Osteoblast (primary cell): ENCODE data around the gene OTOG. TPM values are rescaled to one million over a fixed set of nuclear protein-coding genes. Genes with fewer than 3 reads are reported as not detected.

Source experiments
- DNase-seq: peaks from one replicate; pipeline ENCODE4 v3.0.0; 2011; ENCODE audit warnings: low spot score, mixed read lengths; ENCODE audit not compliant: insufficient read length; ENCODE audit errors: missing footprints
- H2AFZ ChIP-seq: 2 replicates; pipeline ENCODE4 v1.6.0; 2011; ENCODE audit warnings: mild to moderate bottlenecking, low read length
- H3K27ac ChIP-seq: 2 replicates; pipeline ENCODE4 v1.5.1; 2011; ENCODE audit warnings: mild to moderate bottlenecking, low read depth, low read length, moderate library complexity
- H3K27me3 ChIP-seq: 2 replicates; pipeline ENCODE4 v1.6.0; 2012; ENCODE audit warnings: mild to moderate bottlenecking, control low read depth, inconsistent platforms, low read length, moderate library complexity; ENCODE audit not compliant: insufficient read depth
- H3K36me3 ChIP-seq: 2 replicates; pipeline ENCODE4 v1.5.1; 2011; ENCODE audit warnings: mild to moderate bottlenecking, low read length, control low read depth, moderate library complexity; ENCODE audit not compliant: insufficient read depth
- H3K4me1 ChIP-seq: 2 replicates; pipeline ENCODE4 v1.5.1; 2011; ENCODE audit warnings: mild to moderate bottlenecking, low read length, control low read depth, moderate library complexity; ENCODE audit not compliant: insufficient read depth
- H3K4me2 ChIP-seq: 2 replicates; pipeline ENCODE4 v1.6.0; 2011; ENCODE audit warnings: mild to moderate bottlenecking, low read length; ENCODE audit not compliant: insufficient read depth
- H3K4me3 ChIP-seq: fragments of 200-600 bp; sonication (generic); 3 replicates; pipeline ENCODE4 v1.5.1; 2012; ENCODE audit warnings: mild to moderate bottlenecking, low read length, inconsistent platforms; ENCODE audit not compliant: insufficient read depth
- H3K79me2 ChIP-seq: 2 replicates; pipeline ENCODE4 v1.6.0; 2012; ENCODE audit warnings: mild to moderate bottlenecking, low read length, control low read depth, inconsistent platforms; ENCODE audit not compliant: insufficient read depth
- H3K9me3 ChIP-seq: 2 replicates; pipeline ENCODE4 v1.5.1; 2011; ENCODE audit warnings: low read depth, low read length, control low read depth
- H4K20me1 ChIP-seq: 2 replicates; pipeline ENCODE4 v1.6.0; 2012; ENCODE audit warnings: mild to moderate bottlenecking, low read length, control low read depth; ENCODE audit not compliant: insufficient read depth
- CTCF ChIP-seq: IDR thresholded peaks from 2 replicates; pipeline ENCODE4 v1.5.1; 2011; ENCODE audit warnings: mild to moderate bottlenecking, low read depth, low read length, moderate library complexity; ENCODE audit errors: extremely low read depth
- total RNA-seq: library from RNA; depleted of rRNA; stranded (reverse); fragments of >200 nt; gene quantifications from 2 replicates; pipeline ENCODE4 v1.2.3, GENCODE V29; 2012

Gene OTOG
- total RNA-seq, 1 donor: not detected

- Histone ChIP-seq H3K36me3 (no peaks in the 10 kb centered on the region), H3K27ac (no peak overlapping the region), H3K4me2 (no peak overlapping the region), H3K27me3 (peaks cover 6% of the 10 kb centered on the region), H3K4me1 (no peaks in the 10 kb centered on the region), H3K79me2 (no peaks in the 10 kb centered on the region), H2AFZ (no peak overlapping the region), H4K20me1 (no peaks in the 10 kb centered on the region), H3K4me3 (no peak overlapping the region), H3K9me3 (no peaks in the 10 kb centered on the region)
- no peak for TF ChIP-seq CTCF
- DNase-seq: no peak
These were observed 32.6 kb upstream of the OTOG start for GRCh38 chr11:17514476-17514875.

GRCh38 chr11:17515443-17516176 lies 31.4 kb upstream of the OTOG start:
- TF ChIP-seq CTCF: no peak
- DNase-seq: peak; percentile 78
- no peak overlapping the region for H3K4me3 ChIP-seq

GRCh38 chr11:17516551-17517150 lies 30.4 kb upstream of the OTOG start:
- Histone ChIP-seq H3K9me3 (no peaks in the 10 kb centered on the region), H3K4me2 (no peak overlapping the region), H3K4me3 (no peak overlapping the region), H3K79me2 (no peaks in the 10 kb centered on the region), H2AFZ (no peak overlapping the region), H4K20me1 (no peaks in the 10 kb centered on the region), H3K4me1 (no peaks in the 10 kb centered on the region), H3K27ac (no peak overlapping the region), H3K36me3 (no peaks in the 10 kb centered on the region), H3K27me3 (no peaks in the 10 kb centered on the region)
- DNase-seq: peak; percentile 38
- TF ChIP-seq CTCF: no peak

More at GRCh38 chr11:17515443-17516176, 31.4 kb upstream of the OTOG start:
- Histone ChIP-seq H3K4me1 (no peaks in the 10 kb centered on the region), H3K9me3 (no peaks in the 10 kb centered on the region), H3K27ac (no peak overlapping the region), H3K36me3 (no peaks in the 10 kb centered on the region), H3K4me2 (no peak overlapping the region), H4K20me1 (no peaks in the 10 kb centered on the region), H3K79me2 (no peaks in the 10 kb centered on the region), H2AFZ (no peak overlapping the region), H3K27me3 (peaks cover 5% of the 10 kb centered on the region)

- Histone ChIP-seq H3K27me3 (no peaks in the 10 kb centered on the region), H4K20me1 (no peaks in the 10 kb centered on the region), H3K27ac (no peak overlapping the region), H3K4me3 (no peak overlapping the region), H3K36me3 (no peaks in the 10 kb centered on the region), H3K4me1 (no peaks in the 10 kb centered on the region), H2AFZ (no peak overlapping the region), H3K9me3 (no peaks in the 10 kb centered on the region), H3K79me2 (no peaks in the 10 kb centered on the region), H3K4me2 (no peak overlapping the region)
- no peak for DNase-seq
- TF ChIP-seq CTCF: no peak
These were observed 29.9 kb upstream of the OTOG start for GRCh38 chr11:17517186-17517585.
